ENCODE results near the gene LAMC2.

LAMC2 gene

GRCh38 chr1:183248989-183249691 lies 63.1 kb downstream of the LAMC2 start:
- TF ChIP-seq FOXP2 (optimal IDR thresholded peaks at IDR 0.05; ENCODE audit: borderline replicate concordance, extremely low read depth, extremely low read length, insufficient read depth): no peak
- no peak for TF ChIP-seq TAF1 (IDR thresholded peaks at IDR 0.05; ENCODE audit: borderline replicate concordance, insufficient read depth, low read length)
- no peak for TF ChIP-seq POLR2AphosphoS5 (IDR thresholded peaks at IDR 0.05; ENCODE audit: low read depth, low read length)
- no peak for TF ChIP-seq REST (IDR thresholded peaks at IDR 0.05; ENCODE audit: insufficient read depth in 1 of 2, low read depth in 2 of 2, low read length in 2 of 2)
- no peak for TF ChIP-seq SIN3A (IDR thresholded peaks at IDR 0.05; ENCODE audit: borderline replicate concordance, insufficient read depth, low read length)

GRCh38 chr1:183249941-183250452 lies 63.9 kb downstream of the LAMC2 start:
- TF ChIP-seq REST (IDR thresholded peaks at IDR 0.05; ENCODE audit: insufficient read depth in 1 of 2, low read depth in 2 of 2, low read length in 2 of 2) (no peak), TAF1 (IDR thresholded peaks at IDR 0.05; ENCODE audit: borderline replicate concordance, insufficient read depth, low read length) (no peak), POLR2AphosphoS5 (IDR thresholded peaks at IDR 0.05; ENCODE audit: low read depth, low read length) (no peak), FOXP2 (optimal IDR thresholded peaks at IDR 0.05; ENCODE audit: borderline replicate concordance, extremely low read depth, extremely low read length, insufficient read depth) (no peak), SIN3A (IDR thresholded peaks at IDR 0.05; ENCODE audit: borderline replicate concordance, insufficient read depth, low read length) (no peak)

- TF ChIP-seq SIN3A (IDR thresholded peaks at IDR 0.05; ENCODE audit: borderline replicate concordance, insufficient read depth, low read length): no peak
- no peak for TF ChIP-seq REST (IDR thresholded peaks at IDR 0.05; ENCODE audit: insufficient read depth in 1 of 2, low read depth in 2 of 2, low read length in 2 of 2)
- TF ChIP-seq TAF1 (IDR thresholded peaks at IDR 0.05; ENCODE audit: borderline replicate concordance, insufficient read depth, low read length): no peak
- no peak for TF ChIP-seq POLR2AphosphoS5 (IDR thresholded peaks at IDR 0.05; ENCODE audit: low read depth, low read length)
- no peak for TF ChIP-seq FOXP2 (optimal IDR thresholded peaks at IDR 0.05; ENCODE audit: borderline replicate concordance, extremely low read depth, extremely low read length, insufficient read depth)
Measured at GRCh38 chr1:183251101-183251958, 65.3 kb downstream of the LAMC2 start.

- TF ChIP-seq REST (IDR thresholded peaks at IDR 0.05; ENCODE audit: insufficient read depth in 1 of 2, low read depth in 2 of 2, low read length in 2 of 2): no peak
- no peak for TF ChIP-seq FOXP2 (optimal IDR thresholded peaks at IDR 0.05; ENCODE audit: borderline replicate concordance, extremely low read depth, extremely low read length, insufficient read depth)
- no peak for TF ChIP-seq TAF1 (IDR thresholded peaks at IDR 0.05; ENCODE audit: borderline replicate concordance, insufficient read depth, low read length)
Measured at GRCh38 chr1:183251959-183252450, 65.9 kb downstream of the LAMC2 start.

All from PFSK-1 (cell line).